Stimulated activated CD4-positive, alpha-beta T cell treated with anti-CD3 and anti-CD28 coated beads, Interleukin-2, amount 100 ng/mL, for 24 hours (primary cell): ENCODE results near the gene SLC6A19.
"Not testable (repeated sequence)": the region's sequence is repeated elsewhere in the genome, so short reads cannot be mapped to it uniquely, and the experiment has no call there.

ENCODE experiments used
- DNase-seq, 2 donors: peaks; one replicate each; pipeline ENCODE4 v3.0.0-alpha.2; 2020

SLC6A19 gene

GRCh38 chr5:1201327-1202025 is at the start of gene SLC6A19:
Gene SLC6A19, plus strand, starts transcription at chr5:1201595. Its CDS starts 56 bp downstream, at chr5:1201651.
- DNase-seq = no peak

- DNase-seq = no peak
Measured at GRCh38 chr5:1152156-1152555, 49.2 kb upstream of the SLC6A19 start.

GRCh38 chr5:1152771-1153282 is 48.6 kb upstream of the SLC6A19 start:
- no peak for DNase-seq

GRCh38 chr5:1153428-1153827 is 48.0 kb upstream of the SLC6A19 start:
- no peak for DNase-seq

- DNase-seq = no peak
Measured at GRCh38 chr5:1155191-1156032, 46.0 kb upstream of the SLC6A19 start.

- no peak for DNase-seq
Measured at GRCh38 chr5:1156033-1156753, 45.2 kb upstream of the SLC6A19 start.

- DNase-seq = no peak
Measured at GRCh38 chr5:1156754-1157460, 44.5 kb upstream of the SLC6A19 start.

- DNase-seq = not testable (repeated sequence)
Measured at GRCh38 chr5:1157461-1157986, 43.9 kb upstream of the SLC6A19 start.

GRCh38 chr5:1158647-1159340 is 42.6 kb upstream of the SLC6A19 start:
- DNase-seq = no peak

- no peak for DNase-seq
Measured at GRCh38 chr5:1159341-1159675, 42.1 kb upstream of the SLC6A19 start.

GRCh38 chr5:1159774-1160406 is 41.5 kb upstream of the SLC6A19 start:
- DNase-seq = no peak

- DNase-seq = no peak
Measured at GRCh38 chr5:1161108-1161832, 40.1 kb upstream of the SLC6A19 start.

- no peak for DNase-seq
Measured at GRCh38 chr5:1161833-1162229, 39.6 kb upstream of the SLC6A19 start.

GRCh38 chr5:1162276-1162675 is 39.1 kb upstream of the SLC6A19 start:
- no peak for DNase-seq

GRCh38 chr5:1162751-1163150 is 38.6 kb upstream of the SLC6A19 start:
- DNase-seq = no peak

GRCh38 chr5:1163366-1163765 is 38.0 kb upstream of the SLC6A19 start:
- no peak for DNase-seq

GRCh38 chr5:1163879-1164278 is 37.5 kb upstream of the SLC6A19 start:
- no peak for DNase-seq

- DNase-seq = no peak
Measured at GRCh38 chr5:1164696-1165630, 36.4 kb upstream of the SLC6A19 start.

GRCh38 chr5:1165864-1166263 is 35.5 kb upstream of the SLC6A19 start:
- no peak for DNase-seq

GRCh38 chr5:1166370-1166769 is 35.0 kb upstream of the SLC6A19 start:
- DNase-seq = no peak
